Mesodermal cell (in vitro differentiated cells): ENCODE measurements around the gene GPRC5B.

Experiments
- H3K27ac ChIP-seq: 2 replicates; pipeline ENCODE4 v1.7.0; 2013; ENCODE audit warnings: mild to moderate bottlenecking, low read depth, low read length, moderate library complexity; ENCODE audit not compliant: severe bottlenecking
- H3K36me3 ChIP-seq: 2 replicates; pipeline ENCODE4 v1.7.1; 2013; ENCODE audit warnings: mild to moderate bottlenecking, low read length, moderate library complexity; ENCODE audit not compliant: control insufficient read depth, insufficient read depth
- H3K4me1 ChIP-seq: one replicate; pipeline ENCODE4 v1.7.1; 2013; ENCODE audit warnings: mild to moderate bottlenecking, low read length; ENCODE audit not compliant: insufficient read depth, control insufficient read depth, poor library complexity, severe bottlenecking
- H3K4me3 ChIP-seq: 2 replicates; pipeline ENCODE4 v1.7.0; 2013; ENCODE audit warnings: low read length, control low read depth, mild to moderate bottlenecking; ENCODE audit not compliant: insufficient read depth, poor library complexity, severe bottlenecking; ENCODE audit errors: extremely low read depth
- H3K9me3 ChIP-seq: 2 replicates; pipeline ENCODE4 v1.7.1; 2013; ENCODE audit warnings: mild to moderate bottlenecking, low read length, moderate library complexity; ENCODE audit not compliant: control insufficient read depth
- WGBS, 2 experiments: methylation state at CpG; one replicate each; pipeline ENCODE4 v1.1.5; 2013; ENCODE audit warnings: missing lambda C conversion rate in 2 of 2; ENCODE audit not compliant: insufficient coverage in 2 of 2; 5-methylcytosine and 5-hydroxymethylcytosine counted together

Gene GPRC5B

DNA sequence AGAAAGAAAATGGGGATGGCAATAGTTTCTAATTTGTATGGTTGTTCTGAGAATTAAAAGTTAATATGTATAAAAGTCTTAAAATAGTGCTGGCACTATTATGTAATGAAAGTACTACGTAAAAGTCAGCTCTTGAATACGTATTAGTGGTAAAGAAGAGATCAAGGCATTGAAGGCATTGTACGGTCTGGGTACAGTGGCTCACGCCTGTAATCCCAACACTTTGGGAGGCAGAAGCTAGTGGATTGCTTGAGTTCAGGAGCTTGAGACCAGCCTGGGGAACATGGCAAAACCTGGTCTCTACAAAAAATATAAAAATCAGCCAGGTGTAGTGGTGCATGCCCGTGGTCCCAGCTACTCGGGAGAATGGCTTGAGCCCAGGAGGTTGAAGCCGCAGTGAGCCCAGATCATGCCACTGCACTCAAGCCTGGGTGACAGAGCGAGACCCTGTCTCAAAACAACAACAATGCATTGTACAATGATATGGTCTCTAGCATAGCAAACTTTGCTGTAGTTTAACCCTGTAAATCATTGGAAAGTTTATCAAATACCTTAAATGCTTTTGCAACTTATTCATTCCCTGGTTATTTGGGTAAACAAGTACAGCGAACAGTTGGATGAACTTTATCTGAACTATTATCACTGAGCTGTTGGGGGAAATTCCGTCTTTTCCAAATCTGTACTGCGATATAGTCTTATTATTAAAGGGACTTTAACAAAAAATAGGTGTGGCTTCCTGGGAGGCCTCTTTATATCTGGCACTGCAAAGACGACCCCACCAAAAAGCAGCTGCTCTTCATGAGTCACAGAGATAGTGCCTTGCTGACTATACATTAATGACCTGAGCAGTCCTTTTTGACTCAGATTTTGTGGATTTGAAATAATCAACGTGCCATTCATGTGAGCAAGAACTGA is 73.6 kb downstream of the GPRC5B start:
- no peaks in the 10 kb centered on the region for H3K36me3 ChIP-seq
- H3K9me3 ChIP-seq = peaks cover 9% of the 10 kb centered on the region
- H3K27ac ChIP-seq = no peak overlapping the region
- no peak overlapping the region for H3K4me3 ChIP-seq
- WGBS, 2 experiments = 91 to 95% methylated on average over 8 to 10 of the region's 13 CpGs
- H3K4me1 ChIP-seq = peaks cover 2% of the 10 kb centered on the region

DNA sequence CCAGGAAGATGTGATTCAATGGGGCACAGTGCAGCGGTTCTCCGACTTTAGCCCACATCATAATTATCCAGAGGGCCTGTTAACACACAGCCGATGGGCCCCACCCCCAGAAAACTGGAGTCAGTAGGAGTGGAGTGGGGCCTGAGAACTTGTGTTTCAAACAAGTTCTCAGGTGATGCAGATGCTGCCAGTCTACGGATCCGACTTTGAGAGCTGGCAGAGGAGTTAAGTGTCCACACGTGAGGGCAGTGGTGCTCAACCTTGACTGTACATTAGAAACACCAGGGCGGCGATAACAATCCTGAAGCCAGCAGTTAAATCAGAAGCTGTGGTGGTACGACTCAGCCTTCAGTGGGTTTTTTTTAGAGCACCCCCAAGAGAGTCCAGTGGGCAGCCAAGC is 75.0 kb downstream of the GPRC5B start:
- no peak overlapping the region for H3K4me3 ChIP-seq
- peaks cover 2% of the 10 kb centered on the region for H3K4me1 ChIP-seq
- no peak overlapping the region for H3K27ac ChIP-seq
- WGBS, 2 experiments = 95 to 96% methylated on average over 6 to 8 of the region's 9 CpGs
- peaks cover 19% of the 10 kb centered on the region for H3K9me3 ChIP-seq
- no peaks in the 10 kb centered on the region for H3K36me3 ChIP-seq

DNA sequence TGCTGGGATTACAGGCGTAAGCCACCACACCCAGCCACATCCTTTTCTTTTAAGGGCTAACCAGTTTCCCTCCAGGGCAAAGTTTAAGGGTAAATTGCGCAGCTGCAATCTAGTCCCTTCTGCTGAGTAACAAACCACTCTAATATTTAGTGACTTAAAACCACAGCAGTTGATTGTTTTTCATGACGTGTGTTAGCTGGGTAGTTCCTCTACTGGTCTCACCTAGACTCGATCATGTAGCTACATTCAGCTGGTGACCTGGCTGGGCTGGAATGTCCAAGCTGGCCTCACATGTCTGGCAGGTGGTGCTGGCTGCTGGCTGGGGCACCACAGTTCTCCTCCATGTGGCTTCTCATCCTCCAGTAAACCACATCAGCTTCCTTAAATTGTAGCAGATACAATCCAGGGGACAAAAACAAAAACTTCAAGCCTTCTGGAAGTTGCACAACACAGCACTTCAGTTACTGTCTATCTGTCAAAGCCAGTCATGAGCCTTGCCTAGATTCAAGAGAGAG is 75.5 kb downstream of the GPRC5B start:
- H3K4me1 ChIP-seq = peaks cover 2% of the 10 kb centered on the region
- H3K4me3 ChIP-seq = no peak overlapping the region
- H3K27ac ChIP-seq = no peak overlapping the region
- no peaks in the 10 kb centered on the region for H3K36me3 ChIP-seq
- H3K9me3 ChIP-seq = peaks cover 19% of the 10 kb centered on the region
- 93 to 94% methylated on average over 3 to 4 of the region's 4 CpGs for WGBS, 2 experiments

DNA sequence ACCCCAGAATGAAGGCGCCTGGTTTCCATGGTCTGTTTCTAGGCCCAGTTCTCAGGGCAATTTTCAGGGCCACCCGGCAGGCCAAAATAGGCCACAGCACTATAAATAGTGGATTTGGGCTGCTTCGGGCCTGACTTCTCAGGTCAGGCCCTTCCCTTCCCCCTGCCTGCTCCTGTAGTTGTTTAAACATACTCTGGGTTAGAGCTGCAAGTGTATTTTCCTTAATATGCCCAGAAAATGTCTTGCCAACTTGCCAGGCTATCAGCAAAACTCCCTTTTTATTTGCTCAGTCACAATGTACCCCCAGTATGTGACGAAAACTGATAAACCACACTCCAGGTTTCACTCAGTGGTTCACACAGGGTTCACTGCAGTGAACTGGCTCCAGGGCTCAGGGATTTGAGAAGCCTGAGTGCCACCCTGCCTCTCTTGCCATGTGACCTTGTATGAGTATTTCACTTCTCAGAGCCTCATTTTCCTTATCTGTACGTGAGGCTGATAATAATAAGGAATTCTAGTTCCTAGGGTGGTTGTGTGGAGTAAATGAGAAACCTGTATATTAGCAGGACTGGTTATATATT is 76.5 kb downstream of the GPRC5B start:
- peak overlapping the region; percentile 46 for H3K27ac ChIP-seq
- H3K4me1 ChIP-seq = peaks cover 2% of the 10 kb centered on the region
- H3K36me3 ChIP-seq = no peaks in the 10 kb centered on the region
- WGBS, 2 experiments = 79 to 90% methylated on average over 2 to 4 of the region's 5 CpGs
- H3K4me3 ChIP-seq = no peak overlapping the region
- peaks cover 15% of the 10 kb centered on the region for H3K9me3 ChIP-seq
